Fibroblast of lung (primary cell): ENCODE results near the gene APOBEC2. TPM values are rescaled to one million over a fixed set of nuclear protein-coding genes. Genes with fewer than 3 reads are reported as not detected.
A peak's percentile ranks its signal among the peaks of the same experiment; 100 is the strongest.
"Not testable (repeated sequence)": the region's sequence is repeated elsewhere in the genome, so short reads cannot be mapped to it uniquely, and the experiment has no call there.

Source experiments
- DNase-seq, 2 donors: peaks; one replicate each; pipeline versions ENCODE4 v3.0.0 to v3.0.0-alpha.2; 2010; ENCODE audit warnings: low read depth in 2 of 2
- H2AFZ ChIP-seq: 2 replicates; pipeline ENCODE4 v1.5.1; 2012; ENCODE audit warnings: low read length, control low read depth, inconsistent platforms
- H3K27ac ChIP-seq: 2 replicates; pipeline ENCODE4 v1.5.1; 2011; ENCODE audit warnings: low read length, control low read depth; ENCODE audit not compliant: insufficient read depth
- H3K27me3 ChIP-seq: 2 replicates; pipeline ENCODE4 v1.5.1; 2011; ENCODE audit warnings: mild to moderate bottlenecking, low read length; ENCODE audit not compliant: control insufficient read depth, insufficient read depth
- H3K36me3 ChIP-seq: 2 replicates; pipeline ENCODE4 v1.5.1; 2011; ENCODE audit warnings: low read length; ENCODE audit not compliant: control insufficient read depth, insufficient read depth
- H3K4me1 ChIP-seq: 2 replicates; pipeline ENCODE4 v1.5.1; 2011; ENCODE audit warnings: low read length; ENCODE audit not compliant: control insufficient read depth, insufficient read depth; ENCODE audit errors: extremely low read depth
- H3K4me2 ChIP-seq: 2 replicates; pipeline ENCODE4 v1.5.1; 2011; ENCODE audit warnings: low read length, control low read depth; ENCODE audit not compliant: insufficient read depth; ENCODE audit errors: extremely low read depth
- H3K4me3 ChIP-seq, 4 experiments: fragments of 200-600 bp in 1 of 4; sonication (generic) in 1 of 4; replicated peaks in 1 of 4; 2 replicates each; pipeline ENCODE4 v1.5.1; 2011 to 2016; ENCODE audit warnings: low read length in 4 of 4, low read depth in 3 of 4, mild to moderate bottlenecking in 3 of 4, control low read depth in 2 of 4, inconsistent platforms in 1 of 4, mixed read lengths in 1 of 4; ENCODE audit not compliant: insufficient read depth in 1 of 4; ENCODE audit errors: control extremely low read depth in 1 of 4
- H3K79me2 ChIP-seq: 2 replicates; pipeline ENCODE4 v1.5.1; 2012; ENCODE audit warnings: mild to moderate bottlenecking, low read length, inconsistent platforms; ENCODE audit not compliant: control insufficient read depth, insufficient read depth
- H3K9ac ChIP-seq: 2 replicates; pipeline ENCODE4 v1.5.1; 2011; ENCODE audit warnings: mild to moderate bottlenecking, low read length, control low read depth; ENCODE audit not compliant: insufficient read depth
- H3K9me3 ChIP-seq: 2 replicates; pipeline ENCODE4 v1.5.1; 2012; ENCODE audit warnings: low read depth, low read length; ENCODE audit not compliant: control insufficient read depth, insufficient read depth
- H4K20me1 ChIP-seq: 2 replicates; pipeline ENCODE4 v1.5.1; 2011; ENCODE audit warnings: low read length; ENCODE audit not compliant: control insufficient read depth, insufficient read depth; ENCODE audit errors: extremely low read depth
- EZH2 ChIP-seq: IDR thresholded peaks from 2 replicates; pipeline ENCODE4 v1.5.1; 2012; ENCODE audit warnings: low read length, control low read depth, mild to moderate bottlenecking; ENCODE audit errors: missing control alignments
- polyA minus RNA-seq: library from RNA; depleted of rRNA, polyadenylated mRNA; stranded (reverse); fragments of >200 nt; gene quantifications from 2 replicates; pipeline ENCODE4 v1.2.3, GENCODE V29; 2011; ENCODE audit warnings: low replicate concordance
- polyA plus RNA-seq, 2 donors: library from polyadenylated mRNA; depleted of rRNA in 1 of 2; stranded (reverse) in 1 of 2; unstranded in 1 of 2; fragments of >200 nt; gene quantifications; 2 replicates each; pipeline ENCODE4 v1.2.1, GENCODE V29; 2011 to 2012; ENCODE audit warnings: missing spikeins in 1 of 2
- total RNA-seq: library from RNA; depleted of rRNA; stranded (reverse); fragments of >200 nt; gene quantifications from 2 replicates; pipeline ENCODE4 v1.2.1, GENCODE V29; 2014
- TF ChIP-seq, protein P1 (sequence below), 2 donors: IDR thresholded peaks in 1 of 2; conservative IDR thresholded peaks in 1 of 2; 1 replicate in 1 of 2; 2 replicates in 1 of 2; pipeline ENCODE4 v1.5.1; 2011 to 2012; ENCODE audit warnings: low read length in 2 of 2, control low read depth in 1 of 2, inconsistent platforms in 1 of 2, low read depth in 1 of 2, mild to moderate bottlenecking in 1 of 2

The APOBEC2 gene
- total RNA-seq (not detected in 2 replicates), polyA plus RNA-seq (not detected in 2 replicates), polyA minus RNA-seq (not detected in 2 replicates)
- polyA plus RNA-seq (2012): not detected in 2 replicates

DNA sequence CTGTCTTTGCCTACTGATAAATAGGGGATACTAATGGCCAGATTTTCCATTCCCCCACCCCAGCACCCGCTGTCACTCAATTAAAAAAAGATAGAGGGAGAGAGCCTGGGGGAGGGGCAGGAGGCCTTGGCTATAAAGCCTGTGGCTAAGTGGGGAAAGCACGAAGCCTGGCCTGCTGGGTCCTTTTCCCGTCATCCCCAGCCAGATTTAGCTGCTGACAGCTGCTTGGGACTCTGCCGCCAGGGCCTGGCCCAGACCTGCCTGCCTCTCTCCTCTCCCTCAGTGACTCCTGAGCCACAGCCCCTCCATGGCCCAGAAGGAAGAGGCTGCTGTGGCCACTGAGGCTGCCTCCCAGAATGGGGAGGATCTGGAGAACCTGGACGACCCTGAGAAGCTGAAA lies at the start of gene APOBEC2:
Gene APOBEC2, plus strand, starts transcription at position 162 of the 400 bp plus-strand sequence. Its CDS starts 146 bp downstream, at position 308.
- Histone ChIP-seq H3K27me3 (no peaks in the 10 kb centered on the region), H3K27ac (no peak within 1 kb of the TSS), H3K4me2 (no peak within 1 kb of the TSS), H4K20me1 (no peaks in the 10 kb centered on the region), H3K9ac (no peak within 1 kb of the TSS), H3K4me1 (no peaks in the 10 kb centered on the region), H3K4me3 (no peak within 1 kb of the TSS), H2AFZ (no peak within 1 kb of the TSS), H3K79me2 (no peaks in the 10 kb centered on the region), H3K9me3 (no peaks in the 10 kb centered on the region), H3K36me3 (no peaks in the 10 kb centered on the region)
- TF ChIP-seq, protein P1, sequence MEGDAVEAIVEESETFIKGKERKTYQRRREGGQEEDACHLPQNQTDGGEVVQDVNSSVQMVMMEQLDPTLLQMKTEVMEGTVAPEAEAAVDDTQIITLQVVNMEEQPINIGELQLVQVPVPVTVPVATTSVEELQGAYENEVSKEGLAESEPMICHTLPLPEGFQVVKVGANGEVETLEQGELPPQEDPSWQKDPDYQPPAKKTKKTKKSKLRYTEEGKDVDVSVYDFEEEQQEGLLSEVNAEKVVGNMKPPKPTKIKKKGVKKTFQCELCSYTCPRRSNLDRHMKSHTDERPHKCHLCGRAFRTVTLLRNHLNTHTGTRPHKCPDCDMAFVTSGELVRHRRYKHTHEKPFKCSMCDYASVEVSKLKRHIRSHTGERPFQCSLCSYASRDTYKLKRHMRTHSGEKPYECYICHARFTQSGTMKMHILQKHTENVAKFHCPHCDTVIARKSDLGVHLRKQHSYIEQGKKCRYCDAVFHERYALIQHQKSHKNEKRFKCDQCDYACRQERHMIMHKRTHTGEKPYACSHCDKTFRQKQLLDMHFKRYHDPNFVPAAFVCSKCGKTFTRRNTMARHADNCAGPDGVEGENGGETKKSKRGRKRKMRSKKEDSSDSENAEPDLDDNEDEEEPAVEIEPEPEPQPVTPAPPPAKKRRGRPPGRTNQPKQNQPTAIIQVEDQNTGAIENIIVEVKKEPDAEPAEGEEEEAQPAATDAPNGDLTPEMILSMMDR (conservative IDR thresholded peaks at IDR 0.05 in 1 of 2, IDR thresholded peaks at IDR 0.05 in 1 of 2; ENCODE audit: low read depth in 1 of 2, low read length in 2 of 2): no peak
- no peak for TF ChIP-seq EZH2
- DNase-seq: no peak

DNA sequence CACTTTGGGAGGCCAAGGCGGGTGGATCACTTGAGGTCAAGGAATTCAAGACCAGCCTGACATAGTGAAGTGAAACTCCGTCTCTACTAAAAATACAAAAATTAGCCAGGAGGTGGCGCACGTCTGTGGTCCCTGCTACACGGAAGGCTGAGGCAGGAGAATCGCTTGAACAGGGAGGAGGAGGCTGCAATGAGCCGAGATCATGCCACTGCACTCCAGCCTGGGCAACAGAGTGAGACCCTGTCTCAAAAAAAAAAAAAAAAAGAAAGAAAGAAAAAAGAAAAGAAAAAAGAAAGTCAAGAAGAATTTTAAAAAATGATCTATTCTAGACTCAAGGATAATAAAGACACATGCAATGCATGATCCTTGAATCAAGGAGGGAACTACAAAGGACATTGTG lies 46.8 kb upstream of the APOBEC2 start:
- not testable (repeated sequence) for H3K79me2 ChIP-seq, H3K9me3 ChIP-seq, H3K4me1 ChIP-seq, H4K20me1 ChIP-seq, H2AFZ ChIP-seq, H3K36me3 ChIP-seq, H3K4me2 ChIP-seq, H3K27ac ChIP-seq, H3K4me3 ChIP-seq, H3K27me3 ChIP-seq, H3K9ac ChIP-seq
- peak; percentile 29 to 69 for DNase-seq
- TF ChIP-seq, protein P1 (conservative IDR thresholded peaks at IDR 0.05 in 1 of 2, IDR thresholded peaks at IDR 0.05 in 1 of 2; ENCODE audit: low read depth in 1 of 2, low read length in 2 of 2): peak; percentile 55 to 58

DNA sequence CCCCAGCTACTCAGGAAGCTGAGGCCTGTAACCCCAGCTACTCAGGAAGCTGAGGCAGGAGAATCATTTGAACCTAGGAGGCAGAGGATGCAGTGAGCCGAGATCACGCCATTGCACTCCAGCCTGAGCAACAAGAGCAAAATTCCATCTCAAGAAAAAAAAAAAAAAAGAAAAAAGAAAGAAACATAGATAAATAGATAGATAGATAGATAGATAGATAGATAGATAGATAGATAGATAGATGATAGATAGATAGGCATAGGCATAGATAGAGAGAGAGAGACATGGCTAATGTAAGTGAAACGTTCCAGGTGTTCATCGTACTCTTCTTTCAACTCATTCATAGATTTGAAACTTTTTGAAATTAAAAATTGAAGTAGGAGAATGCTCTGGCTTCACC lies 46.0 kb upstream of the APOBEC2 start:
- H3K27ac ChIP-seq, H3K27me3 ChIP-seq, H3K4me1 ChIP-seq, H2AFZ ChIP-seq, DNase-seq, H3K9me3 ChIP-seq, H3K36me3 ChIP-seq, H4K20me1 ChIP-seq, H3K9ac ChIP-seq, H3K79me2 ChIP-seq, H3K4me3 ChIP-seq, H3K4me2 ChIP-seq: not testable (repeated sequence)
